Measurements from ENCODE around the gene NEURL1B. TPM values are rescaled to one million over a fixed set of nuclear protein-coding genes. Genes with fewer than 3 reads are reported as not detected.

Gene NEURL1B
- total RNA-seq, 4 donors from 2014 or later = 11.9 to 18.8 (median 15.6) TPM

GRCh38 chr5:172687940-172688339 is 46.9 kb downstream of the NEURL1B start:
- 57 to 66% methylated on average over 4 of the region's 4 CpGs for WGBS, 2 donors
- no peak for DNase-seq
- Histone ChIP-seq H3K9me3 (no peaks in the 10 kb centered on the region), H3K4me3 (no peak overlapping the region), H3K27ac (peak overlapping the region in 3 of 4 donors; percentile 54 to 79 (median 60)), H3K36me3 (peaks cover 0 to 63% (median 0%) of the 10 kb centered on the region in 3 donors), H3K27me3 (no peaks in the 10 kb centered on the region), H3K4me1 (peaks cover 3 to 68% (median 22%) of the 10 kb centered on the region in 3 donors)
- TF ChIP-seq POLR2A (IDR thresholded peaks at IDR 0.05) (no peak), CTCF (IDR thresholded peaks at IDR 0.05) (no peak)
- intact Hi-C loops (cut with DNase I) = no loop called here

- Histone ChIP-seq H3K4me3 (no peak overlapping the region), H3K36me3 (peaks cover 0 to 58% (median 0%) of the 10 kb centered on the region in 3 donors), H3K27ac (peak overlapping the region; percentile 12 to 79 (median 57)), H3K9me3 (no peaks in the 10 kb centered on the region), H3K4me1 (peaks cover 3 to 71% (median 27%) of the 10 kb centered on the region in 3 donors), H3K27me3 (no peaks in the 10 kb centered on the region)
- TF ChIP-seq POLR2A (IDR thresholded peaks at IDR 0.05) (no peak), CTCF (IDR thresholded peaks at IDR 0.05) (no peak)
- WGBS, 2 donors = 49 to 53% methylated on average over 6 to 7 of the region's 11 CpGs
- intact Hi-C loops (cut with DNase I) = no loop called here
- DNase-seq = no peak
Measured at GRCh38 chr5:172688349-172689217, 47.5 kb downstream of the NEURL1B start.

- WGBS, 2 donors = 55 to 67% methylated on average over 5 to 7 of the region's 7 CpGs
- Histone ChIP-seq H3K27me3 (no peaks in the 10 kb centered on the region), H3K4me3 (no peak overlapping the region), H3K4me1 (peaks cover 3 to 76% (median 30%) of the 10 kb centered on the region in 3 donors), H3K27ac (peak overlapping the region in 3 of 4 donors; percentile 54 to 79 (median 60)), H3K9me3 (no peaks in the 10 kb centered on the region), H3K36me3 (peaks cover 0 to 52% (median 0%) of the 10 kb centered on the region in 3 donors)
- TF ChIP-seq CTCF (IDR thresholded peaks at IDR 0.05) (no peak), POLR2A (IDR thresholded peaks at IDR 0.05) (no peak)
- DNase-seq = no peak
- intact Hi-C loops (cut with DNase I) = no loop called here
Measured at GRCh38 chr5:172689218-172689572, 48.1 kb downstream of the NEURL1B start.

- intact Hi-C loops (cut with DNase I) = no loop called here
- TF ChIP-seq POLR2A (IDR thresholded peaks at IDR 0.05) (no peak), CTCF (IDR thresholded peaks at IDR 0.05) (no peak)
- Histone ChIP-seq H3K27me3 (no peaks in the 10 kb centered on the region), H3K27ac (peak overlapping the region in 3 of 4 donors; percentile 54 to 79 (median 60)), H3K4me3 (no peak overlapping the region), H3K9me3 (no peaks in the 10 kb centered on the region), H3K36me3 (peaks cover 0 to 46% (median 0%) of the 10 kb centered on the region in 3 donors), H3K4me1 (peaks cover 3 to 76% (median 30%) of the 10 kb centered on the region in 3 donors)
- 61 to 76% methylated on average over 2 to 6 of the region's 10 CpGs for WGBS, 2 donors
- no peak for DNase-seq
Measured at GRCh38 chr5:172689801-172690200, 48.7 kb downstream of the NEURL1B start.
